ENCODE measurements around the gene A1BG. TPM values are rescaled to one million over a fixed set of nuclear protein-coding genes. Genes with fewer than 3 reads are reported as not detected.

A1BG gene
- total and polyA plus RNA-seq, 2 donors = 59.3 to 77.3 TPM

DNA sequence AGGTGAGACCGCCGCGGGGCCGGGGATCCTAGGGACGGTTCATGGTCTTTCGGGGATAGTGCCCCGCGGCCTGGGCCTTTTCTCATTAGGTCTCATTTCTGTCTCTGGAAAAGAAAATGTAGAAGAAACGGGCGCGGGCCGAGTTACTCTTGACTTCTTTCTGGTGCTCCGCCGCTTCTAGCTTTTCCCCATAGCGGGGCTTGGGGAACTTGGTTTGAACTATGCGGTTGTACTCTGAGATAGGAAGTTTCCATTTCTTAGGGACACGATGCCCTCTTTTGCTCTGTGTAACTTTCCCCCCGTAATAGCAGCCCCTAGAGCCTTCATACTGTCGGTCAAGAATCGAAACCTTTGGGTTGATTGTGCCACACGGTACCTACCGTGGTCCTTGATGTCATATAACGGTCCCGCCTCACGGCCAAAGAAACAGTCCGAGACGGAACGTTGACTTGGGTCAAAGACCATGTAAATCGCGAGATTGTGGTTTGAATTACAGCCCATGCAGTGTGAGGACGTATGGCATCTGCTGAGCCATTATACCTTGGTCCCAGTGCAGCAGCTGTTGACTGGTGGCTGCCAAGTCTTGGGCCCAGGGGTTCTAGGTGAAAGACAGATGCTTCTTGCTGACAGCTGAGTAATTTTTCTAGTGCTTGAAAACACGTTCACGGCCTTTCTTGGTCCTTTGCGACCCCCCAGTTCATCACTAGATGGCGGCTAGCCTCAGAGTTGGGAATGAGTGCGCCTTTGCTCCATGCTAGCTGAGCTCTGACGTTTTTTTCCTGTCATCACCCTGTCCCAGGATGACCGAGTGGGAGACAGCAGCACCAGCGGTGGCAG is 34.3 kb upstream of the A1BG start:
- Histone ChIP-seq H3K4me1 (ENCODE audit: control insufficient read depth in 2 of 2, insufficient read depth in 2 of 2, low read length in 2 of 2) (peaks cover 17 to 23% of the 10 kb centered on the region in 2 donors), H3K36me3 (ENCODE audit: control insufficient read depth in 2 of 2, insufficient read depth in 2 of 2, low read length in 1 of 2) (peaks cover 7 to 23% of the 10 kb centered on the region in 2 donors), H3K27ac (ENCODE audit: low read depth in 1 of 2, low read length in 1 of 2) (peak overlapping the region; percentile 56 to 94), H3K9me3 (ENCODE audit: control insufficient read depth in 2 of 2, insufficient read depth in 1 of 2, low read length in 1 of 2) (no peaks in the 10 kb centered on the region), H3K27me3 (ENCODE audit: control insufficient read depth in 2 of 2, insufficient read depth in 1 of 2, low read length in 1 of 2) (no peaks in the 10 kb centered on the region), H3K4me3 (ENCODE audit: low read length in 2 of 2) (peak overlapping the region; percentile 75 to 92)
- 10% methylated on average over 39 of the region's 39 CpGs for WGBS
- no peak for DNase-seq (ENCODE audit: low read depth in 6 of 9, low spot score in 9 of 9)

DNA sequence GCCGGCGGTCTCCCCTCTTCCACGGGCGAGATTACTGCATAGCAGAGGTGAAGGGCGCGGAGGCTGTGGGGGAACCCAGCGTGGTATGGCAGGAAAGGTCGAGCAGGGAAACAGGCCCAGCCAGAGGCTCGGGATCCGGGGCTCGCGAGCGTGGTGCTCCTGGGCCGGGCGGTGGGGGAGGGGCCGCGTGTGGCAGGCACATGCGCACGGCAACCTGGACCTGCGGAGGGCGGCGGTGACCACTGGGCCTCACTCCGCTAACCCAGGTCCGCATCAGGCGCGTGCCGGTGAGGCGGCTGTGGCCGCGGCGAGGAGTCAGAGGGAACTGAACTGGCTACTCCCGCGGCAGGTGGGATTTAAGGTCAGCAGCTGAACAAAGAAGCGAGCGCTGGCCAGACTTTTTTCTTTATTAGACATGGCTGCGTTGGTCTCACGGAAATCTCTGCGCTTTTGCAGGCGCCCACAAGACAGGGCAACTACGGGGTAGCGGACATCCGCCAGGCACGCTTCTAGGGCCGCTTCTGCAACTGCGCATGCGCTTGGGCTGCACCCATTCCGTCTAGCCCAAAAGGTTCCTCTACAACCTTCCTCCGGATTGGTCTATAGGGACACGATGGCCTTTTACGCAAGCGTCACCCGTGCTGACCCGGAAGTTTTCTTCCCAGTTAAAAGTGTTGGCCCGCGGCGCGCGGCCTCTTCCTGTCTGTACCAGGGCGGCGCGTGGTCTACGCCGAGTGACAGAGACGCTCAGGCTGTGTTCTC is 33.5 kb upstream of the A1BG start, which contains the start of gene RPS5:
RPS5 (plus strand) TSS at position 694 of the 762 bp plus-strand sequence. CDS start 869 bp downstream, outside the sequence.
- peak within 1 kb of the TSS; percentile 75 to 92 for H3K4me3 ChIP-seq (ENCODE audit: low read length in 2 of 2)
- H3K27ac ChIP-seq (ENCODE audit: low read depth in 1 of 2, low read length in 1 of 2) = peak within 1 kb of the TSS; percentile 94 to 97
- no peaks in the 10 kb centered on the region for H3K9me3 ChIP-seq (ENCODE audit: control insufficient read depth in 2 of 2, insufficient read depth in 1 of 2, low read length in 1 of 2)
- no peaks in the 10 kb centered on the region for H3K27me3 ChIP-seq (ENCODE audit: control insufficient read depth in 2 of 2, insufficient read depth in 1 of 2, low read length in 1 of 2)
- peaks cover 23 to 30% of the 10 kb centered on the region in 2 donors for H3K4me1 ChIP-seq (ENCODE audit: control insufficient read depth in 2 of 2, insufficient read depth in 2 of 2, low read length in 2 of 2)
- peaks cover 3 to 22% of the 10 kb centered on the region in 2 donors for H3K36me3 ChIP-seq (ENCODE audit: control insufficient read depth in 2 of 2, insufficient read depth in 2 of 2, low read length in 1 of 2)
- peak; percentile 95 to 99 (median 97) for DNase-seq (ENCODE audit: low read depth in 6 of 9, low spot score in 9 of 9)
- under 1% methylated on average over 64 of the region's 64 CpGs for WGBS

- Histone ChIP-seq H3K4me3 (ENCODE audit: low read length in 2 of 2) (peak overlapping the region; percentile 75 to 92), H3K27ac (ENCODE audit: low read depth in 1 of 2, low read length in 1 of 2) (peak overlapping the region; percentile 94 to 97), H3K27me3 (ENCODE audit: control insufficient read depth in 2 of 2, insufficient read depth in 1 of 2, low read length in 1 of 2) (no peaks in the 10 kb centered on the region), H3K9me3 (ENCODE audit: control insufficient read depth in 2 of 2, insufficient read depth in 1 of 2, low read length in 1 of 2) (no peaks in the 10 kb centered on the region), H3K4me1 (ENCODE audit: control insufficient read depth in 2 of 2, insufficient read depth in 2 of 2, low read length in 2 of 2) (peaks cover 27 to 37% of the 10 kb centered on the region in 2 donors), H3K36me3 (ENCODE audit: control insufficient read depth in 2 of 2, insufficient read depth in 2 of 2, low read length in 1 of 2) (peaks cover 3 to 21% of the 10 kb centered on the region in 2 donors)
- DNase-seq (ENCODE audit: low read depth in 6 of 9, low spot score in 9 of 9) = peak in 1 of 9 donors; percentile 41
- 19% methylated on average over 36 of the region's 36 CpGs for WGBS
Measured at GRCh38 chr19:58385891-58386575, 32.7 kb upstream of the A1BG start.

- H3K4me3 ChIP-seq (ENCODE audit: low read length in 2 of 2) = peak overlapping the region in 1 of 2 donors; percentile 92
- H3K4me1 ChIP-seq (ENCODE audit: control insufficient read depth in 2 of 2, insufficient read depth in 2 of 2, low read length in 2 of 2) = peaks cover 27 to 37% of the 10 kb centered on the region in 2 donors
- no peak for DNase-seq (ENCODE audit: low read depth in 6 of 9, low spot score in 9 of 9)
- peaks cover 3 to 14% of the 10 kb centered on the region in 2 donors for H3K36me3 ChIP-seq (ENCODE audit: control insufficient read depth in 2 of 2, insufficient read depth in 2 of 2, low read length in 1 of 2)
- 94% methylated on average over 9 of the region's 9 CpGs for WGBS
- H3K27me3 ChIP-seq (ENCODE audit: control insufficient read depth in 2 of 2, insufficient read depth in 1 of 2, low read length in 1 of 2) = no peaks in the 10 kb centered on the region
- peak overlapping the region; percentile 13 to 94 for H3K27ac ChIP-seq (ENCODE audit: low read depth in 1 of 2, low read length in 1 of 2)
- H3K9me3 ChIP-seq (ENCODE audit: control insufficient read depth in 2 of 2, insufficient read depth in 1 of 2, low read length in 1 of 2) = no peaks in the 10 kb centered on the region
Measured at GRCh38 chr19:58385313-58385890, 32.1 kb upstream of the A1BG start.

DNA sequence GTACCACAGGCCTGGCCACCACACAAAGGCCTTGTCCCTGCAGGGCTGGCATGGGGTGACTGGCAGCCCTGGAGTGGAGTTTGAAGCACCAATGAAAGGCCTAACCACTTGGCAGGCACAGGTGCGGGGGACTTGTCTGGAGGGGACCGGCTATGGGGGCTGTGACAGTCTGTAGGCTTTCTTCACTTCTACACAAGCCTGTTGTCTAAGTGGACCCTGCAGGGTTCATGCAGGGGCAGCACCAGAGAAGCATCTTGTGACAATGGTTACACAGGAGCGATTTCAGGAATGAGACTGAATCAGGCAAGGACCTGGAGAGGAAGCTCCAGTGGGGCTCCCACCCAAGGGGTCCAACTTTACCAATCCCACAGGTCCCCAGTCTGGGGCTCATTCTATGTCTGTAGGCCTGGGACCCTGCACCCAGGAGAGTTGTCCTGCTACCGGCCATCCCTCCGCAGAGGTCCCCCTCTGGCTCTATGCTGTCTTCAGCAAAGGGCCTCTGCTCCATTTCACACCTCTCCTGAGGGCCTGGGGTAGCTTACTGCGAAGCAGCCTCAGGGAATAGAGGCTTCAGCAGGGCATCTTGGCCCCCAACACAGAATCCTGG is 29.8 kb upstream of the A1BG start:
- Histone ChIP-seq H3K36me3 (ENCODE audit: control insufficient read depth in 2 of 2, insufficient read depth in 2 of 2, low read length in 1 of 2) (peaks cover 0 to 2% of the 10 kb centered on the region in 2 donors), H3K27ac (ENCODE audit: low read depth in 1 of 2, low read length in 1 of 2) (no peak overlapping the region), H3K4me1 (ENCODE audit: control insufficient read depth in 2 of 2, insufficient read depth in 2 of 2, low read length in 2 of 2) (peaks cover 33 to 47% of the 10 kb centered on the region in 2 donors), H3K4me3 (ENCODE audit: low read length in 2 of 2) (no peak overlapping the region), H3K9me3 (ENCODE audit: control insufficient read depth in 2 of 2, insufficient read depth in 1 of 2, low read length in 1 of 2) (no peaks in the 10 kb centered on the region), H3K27me3 (ENCODE audit: control insufficient read depth in 2 of 2, insufficient read depth in 1 of 2, low read length in 1 of 2) (no peaks in the 10 kb centered on the region)
- WGBS = 97% methylated on average over 6 of the region's 6 CpGs
- no peak for DNase-seq (ENCODE audit: low read depth in 6 of 9, low spot score in 9 of 9)

- DNase-seq (ENCODE audit: low read depth in 6 of 9, low spot score in 9 of 9) = no peak
- H3K4me1 ChIP-seq (ENCODE audit: control insufficient read depth in 2 of 2, insufficient read depth in 2 of 2, low read length in 2 of 2) = peaks cover 26 to 38% of the 10 kb centered on the region in 2 donors
- 34% methylated on average over 26 of the region's 26 CpGs for WGBS
- H3K36me3 ChIP-seq (ENCODE audit: control insufficient read depth in 2 of 2, insufficient read depth in 2 of 2, low read length in 1 of 2) = no peaks in the 10 kb centered on the region
- H3K4me3 ChIP-seq (ENCODE audit: low read length in 2 of 2) = peak overlapping the region; percentile 77
- H3K27ac ChIP-seq (ENCODE audit: low read depth in 1 of 2, low read length in 1 of 2) = peak overlapping the region; percentile 92 to 95
- no peaks in the 10 kb centered on the region for H3K9me3 ChIP-seq (ENCODE audit: control insufficient read depth in 2 of 2, insufficient read depth in 1 of 2, low read length in 1 of 2)
- H3K27me3 ChIP-seq (ENCODE audit: control insufficient read depth in 2 of 2, insufficient read depth in 1 of 2, low read length in 1 of 2) = no peaks in the 10 kb centered on the region
Measured at GRCh38 chr19:58381460-58382212, 28.3 kb upstream of the A1BG start.

- H3K9me3 ChIP-seq (ENCODE audit: control insufficient read depth in 2 of 2, insufficient read depth in 1 of 2, low read length in 1 of 2) = no peaks in the 10 kb centered on the region
- H3K4me1 ChIP-seq (ENCODE audit: control insufficient read depth in 2 of 2, insufficient read depth in 2 of 2, low read length in 2 of 2) = peaks cover 19 to 33% of the 10 kb centered on the region in 2 donors
- peak within 1 kb of the TSS; percentile 77 for H3K4me3 ChIP-seq (ENCODE audit: low read length in 2 of 2)
- peak; percentile 96 to 100 (median 99) for DNase-seq (ENCODE audit: low read depth in 6 of 9, low spot score in 9 of 9)
- WGBS = under 1% methylated on average over 83 of the region's 83 CpGs
- peak within 1 kb of the TSS; percentile 93 to 95 for H3K27ac ChIP-seq (ENCODE audit: low read depth in 1 of 2, low read length in 1 of 2)
- no peaks in the 10 kb centered on the region for H3K36me3 ChIP-seq (ENCODE audit: control insufficient read depth in 2 of 2, insufficient read depth in 2 of 2, low read length in 1 of 2)
- H3K27me3 ChIP-seq (ENCODE audit: control insufficient read depth in 2 of 2, insufficient read depth in 1 of 2, low read length in 1 of 2) = no peaks in the 10 kb centered on the region
Measured at GRCh38 chr19:58380662-58381459, 27.6 kb upstream of the A1BG start, which contains the start of gene ZNF837. TSS of gene ZNF837 (minus strand) at chr19:58381030. CDS start at chr19:58369332, 11,698 bp downstream.

Data from thymus (tissue), 11 donors.